HepG2 (cell line): ENCODE results near the gene RPL37. TPM values are rescaled to one million over a fixed set of nuclear protein-coding genes. Genes with fewer than 3 reads are reported as not detected.
"Not testable (repeated sequence)": the region's sequence is repeated elsewhere in the genome, so short reads cannot be mapped to it uniquely, and the experiment has no call there.

Experiments
- ATAC-seq: fragments of 200-7000 bp; cut with Tn5 transposase; 3 replicates; pipeline ENCODE4 v1.9.1; 2020; ENCODE audit warnings: mild to moderate bottlenecking, moderate library complexity
- BruUV-seq: library from RNA; stranded (reverse); fragments of 400-500 nt; replicated peaks from 2 replicates; lab custom pipeline; 2021; lab: Mats Ljungman, UMichigan
- CTCF ChIA-PET: fragments of 300-600 bp; formaldehyde crosslinking; extraction: SDS; loops from one replicate; lab custom pipeline; 2021; ENCODE audit warnings: low total read pairs, inconsistent platforms, low intra/inter-chr PET ratio; lab: Yijun Ruan, JAX
- POLR2A ChIA-PET: fragments of 350-600 bp; sonication (Branson Sonifier 250); formaldehyde crosslinking; loops from one replicate; lab custom pipeline; 2020; ENCODE audit warnings: antibody characterized with exemption, inconsistent platforms; lab: Yijun Ruan, JAX
- DNase-seq: peaks from one replicate; pipeline ENCODE4 v3.0.0-alpha.2; 2015; ENCODE audit warnings: low spot score
- FAIRE-seq: peaks from 3 replicates; lab custom pipeline; 2011; peaks lifted over from hg19 to GRCh38; lab: Jason Lieb, UNC
- H2AFZ ChIP-seq: one replicate; pipeline ENCODE4 v1.6.1; 2011; ENCODE audit warnings: low read length, inconsistent platforms
- H3K27ac ChIP-seq: fragments of 300-600 bp; 3 replicates; pipeline ENCODE4 v1.8.0; 2011; ENCODE audit warnings: mixed run types, mild to moderate bottlenecking, mixed read lengths, low read length, inconsistent platforms; ENCODE audit not compliant: insufficient read depth; ENCODE audit errors: extremely low read length
- H3K27me3 ChIP-seq, 2 experiments: fragments of 200-600 bp in 1 of 2; 2 replicates in 1 of 2; 3 replicates in 1 of 2; pipeline versions ENCODE4 v1.6.0 to v1.8.0; 2011; ENCODE audit warnings: low read length in 2 of 2, mild to moderate bottlenecking in 2 of 2, moderate library complexity in 2 of 2, inconsistent platforms in 1 of 2; ENCODE audit not compliant: insufficient read depth in 2 of 2, control insufficient read depth in 1 of 2
- H3K36me3 ChIP-seq, 2 experiments: fragments of 200-600 bp in 1 of 2; replicated peaks in 1 of 2; 2 replicates in 1 of 2; 3 replicates in 1 of 2; pipeline versions ENCODE4 v1.5.1 to v1.8.0; 2011; ENCODE audit warnings: low read length in 2 of 2, inconsistent platforms in 1 of 2; ENCODE audit not compliant: insufficient read depth in 2 of 2, control insufficient read depth in 1 of 2
- H3K4me1 ChIP-seq: 2 replicates; pipeline ENCODE4 v1.5.1; 2012; ENCODE audit warnings: low read length, inconsistent platforms; ENCODE audit not compliant: insufficient read depth
- H3K4me2 ChIP-seq: 2 replicates; pipeline ENCODE4 v1.6.0; 2011; ENCODE audit warnings: low read depth, low read length, inconsistent platforms
- H3K4me3 ChIP-seq, 3 experiments: fragments of 200-600 bp in 1 of 3; sonication (generic), shearing (Covaris generic) in 1 of 3; replicated peaks in 1 of 3; 2 replicates each; pipeline ENCODE4 v1.5.1; 2011 to 2016; ENCODE audit warnings: low read length in 3 of 3, inconsistent platforms in 2 of 3, low read depth in 2 of 3, mild to moderate bottlenecking in 2 of 3, control low read depth in 1 of 3, mixed read lengths in 1 of 3; ENCODE audit not compliant: insufficient read depth in 1 of 3
- H3K79me2 ChIP-seq: one replicate; pipeline ENCODE4 v1.6.1; 2011; ENCODE audit warnings: low read length, inconsistent platforms; ENCODE audit not compliant: insufficient read depth
- H3K9ac ChIP-seq: 2 replicates; pipeline ENCODE4 v1.6.0; 2011; ENCODE audit warnings: mild to moderate bottlenecking, low read depth, low read length, inconsistent platforms; ENCODE audit not compliant: insufficient read depth
- H3K9me3 ChIP-seq: 2 replicates; pipeline ENCODE4 v1.5.1; 2012; ENCODE audit warnings: mild to moderate bottlenecking, low read length
- H4K20me1 ChIP-seq: 2 replicates; pipeline ENCODE4 v1.6.0; 2011; ENCODE audit warnings: inconsistent platforms, mild to moderate bottlenecking, low read length, moderate library complexity; ENCODE audit not compliant: insufficient read depth
- ARID5B ChIP-seq: IDR thresholded peaks from 2 replicates; pipeline ENCODE4 v1.4.0; 2020; ENCODE audit warnings: mild to moderate bottlenecking, missing genetic modification reagents
- HNF4A ChIP-seq: sonication (generic); formaldehyde crosslinking; IDR thresholded peaks from 2 replicates; pipeline ENCODE4 v1.4.0; 2020; ENCODE audit warnings: missing genetic modification reagents
- KLF11 ChIP-seq: IDR thresholded peaks from 2 replicates; pipeline ENCODE4 v1.6.1; 2016; ENCODE audit warnings: missing compliant biosample characterization
- MAFK ChIP-seq, 2 experiments: IDR thresholded peaks in 1 of 2; conservative IDR thresholded peaks in 1 of 2; 2 replicates each; pipeline ENCODE4 v1.6.1; 2011; ENCODE audit warnings: improper control_type of control experiment in 2 of 2, low read length in 2 of 2
- SAP130 ChIP-seq: IDR thresholded peaks from 2 replicates; pipeline ENCODE4 v1.6.1; 2016; ENCODE audit warnings: low read depth
- SOX13 ChIP-seq, 3 experiments: fragments of 450-650 bp in 1 of 3; sonication (generic) in 1 of 3; formaldehyde crosslinking in 1 of 3; IDR thresholded peaks in 2 of 3; conservative IDR thresholded peaks in 1 of 3; 2 replicates each; pipeline versions ENCODE4 v1.5.0 to v1.6.1; 2016 to 2020; ENCODE audit warnings: antibody characterized with exemption in 1 of 3, mild to moderate bottlenecking in 1 of 3, missing compliant biosample characterization in 1 of 3, missing genetic modification reagents in 1 of 3, moderate library complexity in 1 of 3
- SOX5 ChIP-seq: IDR thresholded peaks from 2 replicates; pipeline ENCODE4 v1.6.1; 2016; ENCODE audit warnings: borderline replicate concordance
- SOX6 ChIP-seq, 2 experiments: fragments of 450-650 bp in 1 of 2; sonication (generic) in 1 of 2; formaldehyde crosslinking in 1 of 2; IDR thresholded peaks; 2 replicates each; pipeline versions ENCODE4 v1.4.0 to v1.6.1; 2017 to 2020; ENCODE audit warnings: antibody characterized with exemption in 1 of 2, mild to moderate bottlenecking in 1 of 2, missing genetic modification reagents in 1 of 2
- THAP8 ChIP-seq: sonication (generic); formaldehyde crosslinking; IDR thresholded peaks from 2 replicates; pipeline ENCODE4 v1.5.1; 2020; ENCODE audit warnings: missing genetic modification reagents, mild to moderate bottlenecking, borderline replicate concordance
- TRAFD1 ChIP-seq: sonication (generic); formaldehyde crosslinking; IDR thresholded peaks from 2 replicates; pipeline ENCODE4 v1.5.1; 2020; ENCODE audit warnings: missing genetic modification reagents, mild to moderate bottlenecking, borderline replicate concordance
- WGBS: methylation state at CpG from one replicate; pipeline ENCODE4 v1.1.6; 2017; ENCODE audit warnings: low lambda C conversion rate; 5-methylcytosine and 5-hydroxymethylcytosine counted together
- in situ Hi-C: cut with HindIII; loops from 2 replicates; pipeline ENCODE4 v1.10.0; 2017; ENCODE audit warnings: low pct_unique_long_range_greater_than_20kb; ENCODE audit not compliant: extremely low pct_ligation_motif_present
- intact Hi-C: fragments of 100-400 bp; cut with micrococcal nuclease; formaldehyde crosslinking; loops from one replicate; pipeline ENCODE4 v1.10.0; 2022; ENCODE audit not compliant: unreplicated experiment
- polyA plus RNA-seq, 8 experiments: library from polyadenylated mRNA; depleted of rRNA in 3 of 8; stranded (reverse) in 7 of 8; unstranded in 1 of 8; fragments of >200 nt; fragmentation: Illumina TruSeq in 4 of 8; extraction: Trizol in 4 of 8; gene quantifications; 2 replicates each; pipeline versions ENCODE4 v1.2.1 to v1.2.3, GENCODE V29; 2011 to 2016; ENCODE audit warnings: low read depth in 4 of 8, missing spikeins in 1 of 8, mixed read lengths in 1 of 8; ENCODE audit not compliant: insufficient read depth in 1 of 8
- total RNA-seq, 5 experiments: library from RNA; depleted of rRNA; stranded (reverse); fragments of >200 nt; fragmentation: Illumina TruSeq; extraction: Trizol; gene quantifications; 2 replicates each; pipeline ENCODE4 v1.2.3, GENCODE V29; 2016; ENCODE audit warnings: low read depth in 1 of 5

Gene RPL37
- total and polyA plus RNA-seq, 2 of the 13 experiments (the other 11 are each of a cell fraction or from before 2014, with no cell fraction given), result 1,981 to 3,367 TPM

GRCh38 chr5:40834849-40835787 lies at the start of gene RPL37 (continued):
- TF ChIP-seq TRAFD1 (CRISPR knock-in tag) (no peak; the same call in 1 of the 2 replicates), THAP8 (CRISPR knock-in tag) (peak; percentile 94; the same call in 1 of the 2 replicates), KLF11 (CRISPR knock-in tag) (peak; percentile 95; the same call in 1 of the 2 replicates), MAFK (conservative IDR thresholded peaks at IDR 0.05 in 1 of 2, IDR thresholded peaks at IDR 0.05 in 1 of 2; ENCODE audit: low read length in 2 of 2) (no peak), SAP130 (CRISPR knock-in tag) (peak; percentile 98)

GRCh38 chr5:40883051-40883450 lies 48.0 kb upstream of the RPL37 start:
- BruUV-seq; H4K20me1 ChIP-seq; H3K36me3 ChIP-seq; POLR2A ChIA-PET; in situ Hi-C loops; H3K9me3 ChIP-seq; H3K27me3 ChIP-seq; H3K4me3 ChIP-seq; CTCF ChIA-PET; H3K79me2 ChIP-seq; H2AFZ ChIP-seq; H3K9ac ChIP-seq; DNase-seq; H3K27ac ChIP-seq; FAIRE-seq; intact Hi-C loops; ATAC-seq; TF ChIP-seq SOX6, SOX13 (IDR thresholded peaks at IDR 0.05): not testable (repeated sequence)
- Histone ChIP-seq H3K4me1 (peaks cover 11% of the 10 kb centered on the region), H3K4me2 (peak overlapping the region; percentile 27; the same call in 1 of the 2 replicates)
- TF ChIP-seq HNF4A (CRISPR knock-in tag) (peak; percentile 70), SOX6 (CRISPR knock-in tag; IDR thresholded peaks at IDR 0.05) (peak; percentile 70), SOX5 (CRISPR knock-in tag) (peak; percentile 70; the same call in 1 of the 2 replicates), SOX13 (CRISPR knock-in tag; conservative IDR thresholded peaks at IDR 0.05 in 1 of 2, IDR thresholded peaks at IDR 0.05 in 1 of 2) (peak in 1 of 2 experiments; percentile 77; a peak in 2 of 4 replicates), ARID5B (CRISPR knock-in tag) (0 out of 2 replicates have a peak, but pooled peaks have one; percentile 13)
- WGBS, result 0% methylated on average over 1 of the region's 1 CpG
